Activated B cell treated with CpG ODN at 0.5 μM for 24 hours (primary cell): ENCODE data around the gene VPS54. TPM values are rescaled to one million over a fixed set of nuclear protein-coding genes. Genes with fewer than 3 reads are reported as not detected.

Source experiments
- ATAC-seq: fragments of 200-7000 bp; cut with Tn5 transposase; one replicate; pipeline ENCODE4 v1.10.0; 2021; ENCODE audit warnings: low read depth, mild to moderate bottlenecking, moderate library complexity
- CTCF ChIA-PET: fragments of 350-600 bp; sonication (Branson Sonifier 250); formaldehyde crosslinking; loops from one replicate; lab custom pipeline; 2021; ENCODE audit warnings: antibody characterized with exemption; lab: Charles Lee
- POLR2A ChIA-PET: fragments of 350-600 bp; sonication (Branson Sonifier 250); formaldehyde crosslinking; loops from one replicate; lab custom pipeline; 2021; ENCODE audit warnings: antibody characterized with exemption; lab: Charles Lee
- DNase-seq: peaks from one replicate; pipeline ENCODE4 v3.0.0; 2022
- H3K27ac Mint-ChIP-seq: one replicate; pipeline ENCODE4 v1.8.0; 2020; ENCODE audit warnings: mixed read lengths
- H3K27me3 Mint-ChIP-seq: one replicate; pipeline ENCODE4 v1.8.0; 2021; ENCODE audit warnings: mixed read lengths
- H3K36me3 Mint-ChIP-seq: one replicate; pipeline ENCODE4 v1.8.0; 2021; ENCODE audit warnings: low read depth, mixed read lengths
- H3K4me1 Mint-ChIP-seq: one replicate; pipeline ENCODE4 v1.8.0; 2021; ENCODE audit warnings: mixed read lengths
- H3K4me3 Mint-ChIP-seq: one replicate; pipeline ENCODE4 v1.8.0; 2020; ENCODE audit warnings: mild to moderate bottlenecking, mixed read lengths
- H3K9me3 Mint-ChIP-seq: one replicate; pipeline ENCODE4 v1.8.0; 2020; ENCODE audit warnings: mixed read lengths
- CTCF ChIP-seq: fragments of 200-600 bp; IDR thresholded peaks from one replicate; pipeline ENCODE4 v1.8.0; 2022; ENCODE audit warnings: antibody characterized with exemption, mild to moderate bottlenecking
- intact Hi-C: fragments of 100-400 bp; cut with micrococcal nuclease; formaldehyde crosslinking; loops from one replicate; pipeline ENCODE4 v1.15.1; 2024
- total RNA-seq: library from RNA; stranded (reverse); gene quantifications from 2 replicates; pipeline ENCODE4 v1.2.3, GENCODE V29; 2022

The VPS54 gene
- total RNA-seq, 1 donor from 2014 or later: 13.1 TPM

- ChIA-PET POLR2A (interaction anchor here (0.8 kb wide), 1 partner anchor 27 kb away, joined by 4 read pairs; no protein-coding TSS in a partner anchor), CTCF (interaction anchor here (1.0 kb wide), 1 partner anchor 265 kb away, joined by 4 read pairs; no protein-coding TSS in a partner anchor)
- Mint-ChIP-seq H3K9me3 (no peaks in the 10 kb centered on the region), H3K4me1 (peaks cover 22% of the 10 kb centered on the region), H3K36me3 (no peaks in the 10 kb centered on the region), H3K27me3 (no peaks in the 10 kb centered on the region), H3K4me3 (no peak overlapping the region), H3K27ac (peak overlapping the region; percentile 47)
- TF ChIP-seq CTCF: no peak
- ATAC-seq (no peak), DNase-seq (no peak)
- intact Hi-C loops: no loop called here
Measured at GRCh38 chr2:64062840-64063239, 43.6 kb upstream of the VPS54 start.

- no peak for ATAC-seq
- Mint-ChIP-seq H3K36me3 (no peaks in the 10 kb centered on the region), H3K27ac (no peak overlapping the region), H3K9me3 (no peaks in the 10 kb centered on the region), H3K27me3 (no peaks in the 10 kb centered on the region), H3K4me3 (no peak overlapping the region), H3K4me1 (peaks cover 19% of the 10 kb centered on the region)
- no peak for TF ChIP-seq CTCF
- ChIA-PET POLR2A (interaction anchor here (0.7 kb wide), 1 partner anchor 68 kb away, joined by 6 read pairs; no protein-coding TSS in a partner anchor), CTCF (interaction anchor here (0.7 to 12.4 kb wide), 2 partner anchors 102 to 269 kb away, joined by 3 to 321 read pairs; no protein-coding TSS in a partner anchor)
- DNase-seq: no peak
- intact Hi-C loops: no loop called here
Measured at GRCh38 chr2:64059270-64059669, 40.0 kb upstream of the VPS54 start.

- CTCF ChIA-PET: interaction anchor here (12.4 kb wide), 1 partner anchor 272 kb away, joined by 321 read pairs; no protein-coding TSS in a partner anchor
Measured at GRCh38 chr2:64056021-64056420, 36.8 kb upstream of the VPS54 start.

GRCh38 chr2:64054161-64054915 is 35.1 kb upstream of the VPS54 start:
- Mint-ChIP-seq H3K4me1 (peaks cover 24% of the 10 kb centered on the region), H3K27ac (no peak overlapping the region), H3K36me3 (no peaks in the 10 kb centered on the region), H3K4me3 (no peak overlapping the region), H3K27me3 (no peaks in the 10 kb centered on the region), H3K9me3 (no peaks in the 10 kb centered on the region)
- intact Hi-C loops: no loop called here
- no peak for DNase-seq
- CTCF ChIA-PET: interaction anchor here (0.6 to 12.4 kb wide), 3 partner anchors 88 to 434 kb away, joined by 3 to 321 read pairs (median 6); no protein-coding TSS in a partner anchor
- TF ChIP-seq CTCF: no peak
- POLR2A ChIA-PET: interaction anchor here (0.5 to 7.5 kb wide), 2 partner anchors 81 to 273 kb away, joined by 3 to 115 read pairs; no protein-coding TSS in a partner anchor
- ATAC-seq: no peak

More at GRCh38 chr2:64056021-64056420, 36.8 kb upstream of the VPS54 start:
- intact Hi-C loops: no loop called here
- H3K27me3 Mint-ChIP-seq: no peaks in the 10 kb centered on the region
- no peaks in the 10 kb centered on the region for H3K9me3 Mint-ChIP-seq
- DNase-seq (no peak), ATAC-seq (no peak)
- POLR2A ChIA-PET: no interaction called here
- no peak overlapping the region for H3K27ac Mint-ChIP-seq
- TF ChIP-seq CTCF: no peak
- peaks cover 16% of the 10 kb centered on the region for H3K4me1 Mint-ChIP-seq
- no peaks in the 10 kb centered on the region for H3K36me3 Mint-ChIP-seq
- no peak overlapping the region for H3K4me3 Mint-ChIP-seq
